GM18526 (cell line): ENCODE data around the gene EPB41L4B.

ENCODE experiments used
- POLR2A ChIP-seq: IDR thresholded peaks from 3 replicates; pipeline ENCODE4 v1.6.1; 2011; ENCODE audit not compliant: insufficient read length; ENCODE audit errors: extremely low read depth

Gene EPB41L4B

GRCh38 chr9:109286981-109287380 lies 33.9 kb downstream of the EPB41L4B start:
- no peak for TF ChIP-seq POLR2A

- no peak for TF ChIP-seq POLR2A
Observed at GRCh38 chr9:109286571-109286977, 34.3 kb downstream of the EPB41L4B start.

GRCh38 chr9:109283012-109283411 lies 37.8 kb downstream of the EPB41L4B start:
- no peak for TF ChIP-seq POLR2A

GRCh38 chr9:109282302-109282701 lies 38.6 kb downstream of the EPB41L4B start:
- TF ChIP-seq POLR2A, result no peak

GRCh38 chr9:109281518-109281917 lies 39.3 kb downstream of the EPB41L4B start:
- no peak for TF ChIP-seq POLR2A

- no peak for TF ChIP-seq POLR2A
Observed at GRCh38 chr9:109278848-109279247, 42.0 kb downstream of the EPB41L4B start.

- no peak for TF ChIP-seq POLR2A
Observed at GRCh38 chr9:109278216-109278615, 42.6 kb downstream of the EPB41L4B start.

GRCh38 chr9:109277451-109277850 lies 43.4 kb downstream of the EPB41L4B start:
- TF ChIP-seq POLR2A, result no peak

GRCh38 chr9:109276469-109277440 lies 44.1 kb downstream of the EPB41L4B start:
- TF ChIP-seq POLR2A, result no peak

- no peak for TF ChIP-seq POLR2A
Observed at GRCh38 chr9:109274884-109275730, 45.8 kb downstream of the EPB41L4B start.

GRCh38 chr9:109273869-109274268 lies 47.0 kb downstream of the EPB41L4B start:
- no peak for TF ChIP-seq POLR2A

- TF ChIP-seq POLR2A, result no peak
Observed at GRCh38 chr9:109272745-109273144, 48.1 kb downstream of the EPB41L4B start.

- TF ChIP-seq POLR2A, result no peak
Observed at GRCh38 chr9:109272045-109272444, 48.8 kb downstream of the EPB41L4B start.

GRCh38 chr9:109270971-109271925 lies 49.6 kb downstream of the EPB41L4B start:
- no peak for TF ChIP-seq POLR2A

- TF ChIP-seq POLR2A, result no peak
Observed at GRCh38 chr9:109270441-109270840, 50.4 kb downstream of the EPB41L4B start.

- TF ChIP-seq POLR2A, result no peak
Observed at GRCh38 chr9:109269839-109270238, 51.0 kb downstream of the EPB41L4B start.
